Peyer's patch (tissue), 4 donors: ENCODE data around the gene S100A4. TPM values are rescaled to one million over a fixed set of nuclear protein-coding genes. Genes with fewer than 3 reads are reported as not detected.
A peak's percentile ranks its signal among the peaks of the same experiment; 100 is the strongest.
"Not testable (repeated sequence)": the region's sequence is repeated elsewhere in the genome, so short reads cannot be mapped to it uniquely, and the experiment has no call there.

Experiments
- DNase-seq, 3 donors: peaks; one replicate each; pipeline ENCODE4 v3.0.0-alpha.2; 2017 to 2019
- H3K27ac ChIP-seq, 4 donors: fragments of 200-600 bp; sonication (generic); one replicate each; pipeline ENCODE4 v1.5.1; 2016 to 2019
- H3K27me3 ChIP-seq, 2 donors: fragments of 200-600 bp; sonication (generic); one replicate each; pipeline ENCODE4 v1.5.1; 2019
- H3K36me3 ChIP-seq, 3 donors: fragments of 200-600 bp; sonication (generic); one replicate each; pipeline ENCODE4 v1.5.1; 2016 to 2019
- H3K4me1 ChIP-seq, 4 donors: fragments of 200-600 bp; sonication (generic); one replicate each; pipeline ENCODE4 v1.5.1; 2016 to 2019
- H3K4me3 ChIP-seq, 4 donors: fragments of 200-600 bp; sonication (generic); 1 replicate in 3 of 4; 2 replicates in 1 of 4; pipeline ENCODE4 v1.5.1; 2016 to 2019; ENCODE audit warnings: mild to moderate bottlenecking in 1 of 4
- H3K9me3 ChIP-seq, 4 donors: fragments of 200-600 bp; sonication (generic); one replicate each; pipeline ENCODE4 v1.5.1; 2016 to 2019; ENCODE audit warnings: mild to moderate bottlenecking in 1 of 4
- POLR2A ChIP-seq, 2 donors: fragments of 450-650 bp; IDR thresholded peaks; one replicate each; pipeline ENCODE4 v1.5.1; 2017; ENCODE audit warnings: antibody characterized with exemption in 2 of 2, mild to moderate bottlenecking in 2 of 2, moderate library complexity in 2 of 2
- total RNA-seq, 4 donors: library from RNA; depleted of rRNA; stranded (reverse); fragments of >200 nt; gene quantifications; one replicate each; pipeline ENCODE4 v1.1.0, GENCODE V29; 2016
- TF ChIP-seq, protein P1 (sequence below), 6 experiments: fragments of 450-650 bp in 4 of 6; fragments of 200-600 bp in 2 of 6; sonication (generic) in 1 of 6; IDR thresholded peaks; one replicate each; pipeline ENCODE4 v1.5.1; 2017 to 2019; ENCODE audit warnings: antibody characterized with exemption in 6 of 6, mild to moderate bottlenecking in 3 of 6, moderate library complexity in 1 of 6

S100A4 gene
- total RNA-seq, 4 donors from 2014 or later: 38.2 to 435 (median 53.6) TPM

DNA sequence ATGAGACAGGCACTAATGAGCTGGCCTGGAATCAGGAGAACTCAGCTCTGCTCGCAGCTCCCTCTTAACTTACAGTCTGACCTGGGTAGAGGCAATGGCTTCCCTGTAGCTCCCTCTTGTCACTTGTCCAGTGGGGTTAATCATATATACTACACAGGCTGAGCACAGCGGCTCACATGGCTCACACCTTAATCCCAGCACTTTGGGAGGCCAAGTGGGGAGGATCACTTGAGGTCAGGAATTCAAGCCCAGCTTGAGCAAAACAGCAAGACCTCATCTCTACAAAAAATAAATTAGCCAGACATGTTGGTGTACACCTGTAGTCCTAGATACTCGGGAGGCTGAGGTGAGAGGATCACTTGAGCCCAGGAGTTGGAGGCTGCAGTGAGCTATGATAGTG is 14.0 kb downstream of the S100A4 start:
- no peaks in the 10 kb centered on the region for H3K9me3 ChIP-seq
- H3K27me3 ChIP-seq: no peaks in the 10 kb centered on the region
- H3K4me1 ChIP-seq: peaks cover 6 to 42% (median 11%) of the 10 kb centered on the region in 4 donors
- no peak for DNase-seq
- H3K27ac ChIP-seq: peak overlapping the region in 3 of 4 donors; percentile 96 to 99 (median 98)
- H3K4me3 ChIP-seq: no peak overlapping the region
- TF ChIP-seq, protein P1, sequence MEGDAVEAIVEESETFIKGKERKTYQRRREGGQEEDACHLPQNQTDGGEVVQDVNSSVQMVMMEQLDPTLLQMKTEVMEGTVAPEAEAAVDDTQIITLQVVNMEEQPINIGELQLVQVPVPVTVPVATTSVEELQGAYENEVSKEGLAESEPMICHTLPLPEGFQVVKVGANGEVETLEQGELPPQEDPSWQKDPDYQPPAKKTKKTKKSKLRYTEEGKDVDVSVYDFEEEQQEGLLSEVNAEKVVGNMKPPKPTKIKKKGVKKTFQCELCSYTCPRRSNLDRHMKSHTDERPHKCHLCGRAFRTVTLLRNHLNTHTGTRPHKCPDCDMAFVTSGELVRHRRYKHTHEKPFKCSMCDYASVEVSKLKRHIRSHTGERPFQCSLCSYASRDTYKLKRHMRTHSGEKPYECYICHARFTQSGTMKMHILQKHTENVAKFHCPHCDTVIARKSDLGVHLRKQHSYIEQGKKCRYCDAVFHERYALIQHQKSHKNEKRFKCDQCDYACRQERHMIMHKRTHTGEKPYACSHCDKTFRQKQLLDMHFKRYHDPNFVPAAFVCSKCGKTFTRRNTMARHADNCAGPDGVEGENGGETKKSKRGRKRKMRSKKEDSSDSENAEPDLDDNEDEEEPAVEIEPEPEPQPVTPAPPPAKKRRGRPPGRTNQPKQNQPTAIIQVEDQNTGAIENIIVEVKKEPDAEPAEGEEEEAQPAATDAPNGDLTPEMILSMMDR (IDR thresholded peaks at IDR 0.05): no peak
- TF ChIP-seq POLR2A (IDR thresholded peaks at IDR 0.05): no peak
- H3K36me3 ChIP-seq: no peaks in the 10 kb centered on the region

DNA sequence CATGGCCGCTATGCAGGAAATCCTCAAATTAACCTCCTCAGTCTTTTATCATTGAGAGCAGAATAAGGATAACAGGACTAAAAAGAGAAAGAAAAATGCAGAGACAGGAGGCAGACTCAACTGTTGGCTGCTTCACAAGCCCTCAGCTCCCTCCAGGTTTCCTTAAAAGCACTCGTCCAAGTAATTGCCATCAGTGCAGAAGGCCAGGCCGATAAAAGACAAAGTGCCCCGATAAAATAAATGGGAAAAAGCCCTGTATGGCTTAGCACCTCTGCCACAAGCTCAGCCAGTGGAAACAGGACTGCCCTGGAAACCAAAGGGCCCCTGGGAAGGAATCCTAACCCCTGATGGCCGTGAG is 17.9 kb downstream of the S100A4 start:
- no peak overlapping the region for H3K27ac ChIP-seq
- H3K36me3 ChIP-seq: no peaks in the 10 kb centered on the region
- no peak overlapping the region for H3K4me3 ChIP-seq
- no peak for TF ChIP-seq POLR2A (IDR thresholded peaks at IDR 0.05)
- TF ChIP-seq, protein P1 (IDR thresholded peaks at IDR 0.05): no peak
- DNase-seq: no peak
- no peaks in the 10 kb centered on the region for H3K27me3 ChIP-seq
- H3K9me3 ChIP-seq: no peaks in the 10 kb centered on the region
- peaks cover 0 to 11% (median 6%) of the 10 kb centered on the region in 4 donors for H3K4me1 ChIP-seq

DNA sequence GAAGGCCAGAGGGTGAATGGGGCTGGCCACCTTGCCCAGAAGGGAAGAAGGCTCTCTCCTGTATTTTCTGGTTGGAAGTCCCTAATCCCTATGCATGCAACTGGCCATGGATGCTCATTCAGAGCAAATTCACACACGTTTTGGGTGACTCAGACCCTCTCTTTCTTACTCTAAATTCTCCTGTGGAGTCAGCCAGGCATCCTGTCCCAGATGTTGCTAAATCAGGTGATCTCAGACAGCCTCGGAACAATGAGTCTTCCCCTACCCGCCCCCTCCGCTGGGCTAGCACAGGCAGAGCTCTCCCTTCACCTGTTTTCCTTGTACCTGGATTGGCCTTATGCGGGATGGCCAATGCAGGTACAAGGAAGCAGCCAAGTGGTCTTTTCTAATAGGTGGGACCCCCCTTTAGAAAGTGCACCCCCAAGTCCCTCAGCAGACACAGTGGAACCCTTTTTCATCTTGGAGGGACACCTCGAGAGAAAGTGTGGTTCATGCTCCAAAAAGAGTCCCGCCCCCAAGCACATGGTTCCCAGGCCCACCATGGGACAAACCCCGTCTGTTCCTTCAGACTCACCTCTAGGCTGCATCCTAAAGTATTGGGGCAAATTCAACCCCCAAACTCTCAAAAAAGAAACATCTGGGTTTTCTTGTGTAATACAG is 18.5 kb downstream of the S100A4 start:
- Histone ChIP-seq H3K4me3 (no peak overlapping the region), H3K36me3 (no peaks in the 10 kb centered on the region), H3K27ac (no peak overlapping the region), H3K9me3 (no peaks in the 10 kb centered on the region), H3K4me1 (peaks cover 0 to 6% (median 2%) of the 10 kb centered on the region in 4 donors), H3K27me3 (no peaks in the 10 kb centered on the region)
- no peak for DNase-seq
- TF ChIP-seq, protein P1 (IDR thresholded peaks at IDR 0.05): no peak
- no peak for TF ChIP-seq POLR2A (IDR thresholded peaks at IDR 0.05)

DNA sequence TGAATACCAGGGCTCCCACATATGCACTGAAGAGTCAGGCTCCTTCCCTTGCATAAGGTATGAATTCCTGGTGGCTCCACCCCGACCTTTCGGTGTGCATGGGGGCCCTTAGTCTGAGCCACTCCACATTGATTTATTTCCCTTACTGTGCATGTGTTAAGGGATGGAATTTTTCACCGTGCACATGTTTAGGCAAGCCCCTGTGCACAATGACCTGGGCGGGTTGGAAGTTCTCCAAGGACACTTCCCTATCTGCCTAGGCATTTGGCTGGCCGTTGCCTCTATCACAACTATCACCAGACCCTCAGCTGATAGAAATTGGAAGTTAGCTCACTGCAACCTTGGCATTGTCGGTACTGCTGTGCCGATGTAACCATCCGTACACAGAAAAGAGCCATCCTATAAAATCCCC is 19.5 kb downstream of the S100A4 start:
- H3K36me3 ChIP-seq: no peaks in the 10 kb centered on the region

DNA sequence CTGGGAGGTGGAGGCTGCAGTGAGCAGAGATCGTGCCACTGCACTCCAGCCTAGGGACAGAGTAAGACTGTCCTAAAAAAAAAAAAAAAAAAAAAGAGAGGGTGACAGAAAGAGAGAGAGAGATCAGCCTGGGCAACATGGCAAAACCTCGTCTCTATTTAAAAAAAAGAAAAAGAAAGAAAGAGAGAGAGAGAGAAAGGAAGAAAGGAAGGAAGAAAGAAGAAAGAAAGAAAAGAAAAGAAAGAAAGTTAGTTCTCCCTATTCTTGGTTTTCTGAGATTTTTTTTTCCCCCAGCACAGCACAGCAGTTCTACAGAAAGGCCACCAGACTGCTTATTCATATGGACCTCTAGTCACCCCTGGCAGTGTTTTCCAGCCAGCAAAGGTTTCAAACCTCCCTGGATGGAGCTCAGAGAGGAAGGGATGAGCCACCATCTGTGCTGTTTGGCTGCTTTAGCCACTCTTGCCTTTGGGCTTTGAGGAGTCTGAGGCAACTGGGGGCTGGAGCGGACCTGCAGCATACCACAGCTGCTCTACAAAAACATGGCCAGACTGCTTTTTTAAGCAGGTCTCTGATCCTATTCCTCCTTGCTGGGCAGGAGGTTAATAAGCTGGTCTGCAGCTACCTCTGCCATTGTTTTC is 20.4 kb downstream of the S100A4 start:
- DNase-seq: no peak
- TF ChIP-seq POLR2A (IDR thresholded peaks at IDR 0.05): no peak
- TF ChIP-seq, protein P1 (IDR thresholded peaks at IDR 0.05): no peak
- Histone ChIP-seq H3K4me1 (peaks cover 0 to 7% (median 0%) of the 10 kb centered on the region in 4 donors), H3K27ac (no peak overlapping the region), H3K27me3 (no peaks in the 10 kb centered on the region), H3K4me3 (no peak overlapping the region), H3K36me3 (no peaks in the 10 kb centered on the region), H3K9me3 (no peaks in the 10 kb centered on the region)

More for the DNA sequence above, 19.5 kb downstream of the S100A4 start:
- DNase-seq: no peak
- Histone ChIP-seq H3K27me3 (no peaks in the 10 kb centered on the region), H3K4me3 (no peak overlapping the region), H3K9me3 (no peaks in the 10 kb centered on the region), H3K27ac (no peak overlapping the region), H3K4me1 (peaks cover 0 to under 1% (median 0%) of the 10 kb centered on the region in 4 donors)
- no peak for TF ChIP-seq POLR2A (IDR thresholded peaks at IDR 0.05)
- TF ChIP-seq, protein P1 (IDR thresholded peaks at IDR 0.05): no peak

DNA sequence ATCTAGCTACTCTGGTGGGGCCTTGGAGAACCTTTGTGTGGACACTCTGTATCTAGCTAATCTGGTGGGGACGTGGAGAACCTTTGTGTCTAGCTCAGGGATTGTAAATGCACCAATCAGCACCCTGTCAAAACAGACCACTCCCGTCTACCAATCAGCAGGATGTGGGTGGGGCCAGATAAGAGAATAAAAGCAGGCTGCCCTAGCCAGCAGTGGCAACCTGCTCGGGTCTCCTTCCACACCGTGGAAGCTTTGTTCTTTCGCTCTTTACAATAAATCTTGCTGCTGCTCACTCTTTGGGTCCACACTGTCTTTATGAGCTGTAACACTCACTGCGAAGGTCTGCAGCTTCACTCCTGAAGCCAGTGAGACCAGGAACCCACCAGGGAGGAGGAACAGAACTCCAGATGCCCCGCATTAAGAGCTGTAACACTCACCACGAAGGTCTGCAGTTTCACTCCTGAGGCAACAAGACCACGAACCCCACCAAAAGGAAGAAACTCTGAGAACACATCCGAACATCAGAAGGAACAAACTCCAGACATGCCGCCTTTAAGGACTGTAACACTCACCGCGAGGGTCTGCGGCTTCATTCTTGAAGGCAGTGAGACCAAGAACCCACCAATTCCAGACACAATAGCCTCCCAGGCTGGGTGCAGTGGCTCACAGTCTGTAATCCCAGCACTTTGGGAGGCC is 23.1 kb downstream of the S100A4 start:
- not testable (repeated sequence) for H3K36me3 ChIP-seq, H3K9me3 ChIP-seq, H3K27me3 ChIP-seq, H3K27ac ChIP-seq, DNase-seq, H3K4me1 ChIP-seq, H3K4me3 ChIP-seq

DNA sequence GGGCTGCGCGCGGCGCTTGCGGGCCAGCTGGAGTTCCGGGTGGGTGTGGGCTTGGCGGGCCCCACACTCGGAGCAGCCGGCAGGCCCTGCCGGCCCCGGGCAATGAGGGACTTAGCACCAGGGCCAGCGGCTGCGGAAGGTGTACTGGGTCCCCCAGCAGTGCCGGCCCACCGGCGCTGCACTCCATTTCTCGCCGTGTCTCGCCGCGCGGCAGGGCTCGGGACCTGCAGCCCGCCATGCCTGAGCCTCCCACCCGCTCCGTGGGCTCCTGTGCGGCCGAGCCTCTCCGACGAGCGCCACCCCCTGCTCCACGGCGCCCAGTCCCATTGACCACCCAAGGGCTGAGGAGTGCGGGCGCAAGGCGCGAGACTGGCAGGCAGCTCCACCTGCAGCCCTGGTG is 23.8 kb downstream of the S100A4 start:
- H3K4me1 ChIP-seq, DNase-seq: not testable (repeated sequence)

More for the DNA sequence above, 23.8 kb downstream of the S100A4 start:
- not testable (repeated sequence) for H3K27ac ChIP-seq, H3K27me3 ChIP-seq, H3K36me3 ChIP-seq, H3K9me3 ChIP-seq, H3K4me3 ChIP-seq
